ENCODE measurements around the gene AGBL1.

GRCh38 chr15:87021751-87022150, 942.1 kb downstream of the AGBL1 start:
- no peak for TF ChIP-seq CTCF (IDR thresholded peaks at IDR 0.05)
- TF ChIP-seq EZH2 (IDR thresholded peaks at IDR 0.05): no peak

Measured in neural progenitor cell (in vitro differentiated cells).